Hepatocyte (in vitro differentiated cells): ENCODE results near the gene UBE4A. TPM values are rescaled to one million over a fixed set of nuclear protein-coding genes. Genes with fewer than 3 reads are reported as not detected.

Experiments
- DNase-seq: peaks from one replicate; pipeline ENCODE4 v3.0.0-alpha.2; 2016; ENCODE audit warnings: low spot score
- H2AFZ ChIP-seq: fragments of 200-600 bp; sonication (generic); 2 replicates; pipeline ENCODE4 v1.6.0; 2016; ENCODE audit warnings: antibody characterized with exemption, mild to moderate bottlenecking
- H3K27ac ChIP-seq: fragments of 200-600 bp; sonication (generic); 2 replicates; pipeline ENCODE4 v1.5.1; 2016; ENCODE audit warnings: mild to moderate bottlenecking
- H3K27me3 ChIP-seq: fragments of 200-600 bp; sonication (generic); 2 replicates; pipeline ENCODE4 v1.6.1; 2016
- H3K36me3 ChIP-seq: fragments of 200-600 bp; sonication (generic); replicated peaks from 2 replicates; pipeline ENCODE4 v1.5.1; 2016; ENCODE audit warnings: low read depth; ENCODE audit not compliant: insufficient read depth
- H3K4me1 ChIP-seq: fragments of 200-600 bp; sonication (generic); 2 replicates; pipeline ENCODE4 v1.5.1; 2016; ENCODE audit warnings: mild to moderate bottlenecking, moderate library complexity; ENCODE audit not compliant: insufficient read depth
- H3K4me2 ChIP-seq: fragments of 200-600 bp; sonication (generic); 2 replicates; pipeline ENCODE4 v1.6.0; 2016
- H3K4me3 ChIP-seq: fragments of 200-600 bp; sonication (generic); 2 replicates; pipeline ENCODE4 v1.5.1; 2016; ENCODE audit warnings: mild to moderate bottlenecking
- H3K79me2 ChIP-seq: fragments of 200-600 bp; sonication (generic); 2 replicates; pipeline ENCODE4 v1.6.0; 2017; ENCODE audit warnings: mild to moderate bottlenecking
- H3K9me2 ChIP-seq: fragments of 200-600 bp; sonication (generic); replicated peaks from 2 replicates; pipeline ENCODE4 v1.6.0; 2017; ENCODE audit warnings: mild to moderate bottlenecking; ENCODE audit not compliant: insufficient read depth
- H3K9me3 ChIP-seq: fragments of 200-600 bp; sonication (generic); 2 replicates; pipeline ENCODE4 v1.5.1; 2016; ENCODE audit warnings: low read depth, mild to moderate bottlenecking
- H4K20me1 ChIP-seq: fragments of 200-600 bp; sonication (generic); 2 replicates; pipeline ENCODE4 v1.6.0; 2016; ENCODE audit warnings: mild to moderate bottlenecking; ENCODE audit not compliant: insufficient read depth, poor library complexity, severe bottlenecking
- CTCF ChIP-seq: fragments of 200-600 bp; sonication (generic); IDR thresholded peaks from 2 replicates; pipeline ENCODE4 v1.5.1; 2016; ENCODE audit warnings: antibody characterized with exemption, mild to moderate bottlenecking; ENCODE audit not compliant: poor library complexity
- EZH2 ChIP-seq: fragments of 200-600 bp; sonication (generic); IDR thresholded peaks from 2 replicates; pipeline ENCODE4 v1.6.1; 2016; ENCODE audit warnings: antibody characterized with exemption, mild to moderate bottlenecking, borderline replicate concordance
- EZH2phosphoT487 ChIP-seq: fragments of 200-600 bp; sonication (generic); IDR thresholded peaks from one replicate; pipeline ENCODE4 v1.6.1; 2018; ENCODE audit warnings: antibody characterized with exemption, mild to moderate bottlenecking, low read depth, moderate library complexity; ENCODE audit not compliant: unreplicated experiment, severe bottlenecking
- WGBS: methylation state at CpG from one replicate; pipeline ENCODE4 v1.1.6; 2016; ENCODE audit warnings: low lambda C conversion rate; ENCODE audit errors: missing lambda C conversion rate; 5-methylcytosine and 5-hydroxymethylcytosine counted together
- polyA plus RNA-seq: library from polyadenylated mRNA; unstranded; fragments of >200 nt; fragmentation: Nextera tagmentation; extraction: Ambion mirVana; gene quantifications from 2 replicates; pipeline ENCODE4 v1.2.1, GENCODE V29; 2016
- total RNA-seq: library from RNA; depleted of rRNA; stranded (reverse); fragments of >200 nt; gene quantifications from 2 replicates; pipeline ENCODE4 v1.2.3, GENCODE V29; 2014

The UBE4A gene
- total and polyA plus RNA-seq, 2 experiments from 2014 or later, result 19.7 to 57.5 TPM

- TF ChIP-seq EZH2, result no peak
- TF ChIP-seq EZH2phosphoT487, result no peak
- TF ChIP-seq CTCF, result no peak
- H3K4me1 ChIP-seq, result no peaks in the 10 kb centered on the region
- H3K9me2 ChIP-seq, result no peaks in the 10 kb centered on the region
- no peak overlapping the region for H3K4me3 ChIP-seq
- peaks cover 4% of the 10 kb centered on the region for H3K36me3 ChIP-seq
- no peak overlapping the region for H2AFZ ChIP-seq
- H4K20me1 ChIP-seq, result no peaks in the 10 kb centered on the region
- no peaks in the 10 kb centered on the region for H3K27me3 ChIP-seq
- 93% methylated on average over 4 of the region's 4 CpGs for WGBS
- no peak overlapping the region for H3K4me2 ChIP-seq
- no peaks in the 10 kb centered on the region for H3K9me3 ChIP-seq
- peaks cover 6% of the 10 kb centered on the region for H3K79me2 ChIP-seq
- DNase-seq, result no peak
- H3K27ac ChIP-seq, result no peak overlapping the region
These were observed 11.4 kb downstream of the UBE4A start for GRCh38 chr11:118370774-118371173.

- H4K20me1 ChIP-seq, result no peaks in the 10 kb centered on the region
- H3K27me3 ChIP-seq, result no peaks in the 10 kb centered on the region
- TF ChIP-seq EZH2, result no peak
- no peak for TF ChIP-seq EZH2phosphoT487
- no peak for TF ChIP-seq CTCF
- 92% methylated on average over 2 of the region's 2 CpGs for WGBS
- H3K36me3 ChIP-seq, result peaks cover 4% of the 10 kb centered on the region
- H3K9me2 ChIP-seq, result no peaks in the 10 kb centered on the region
- H3K4me3 ChIP-seq, result no peak overlapping the region
- no peak for DNase-seq
- no peak overlapping the region for H3K27ac ChIP-seq
- no peaks in the 10 kb centered on the region for H3K9me3 ChIP-seq
- no peak overlapping the region for H2AFZ ChIP-seq
- no peaks in the 10 kb centered on the region for H3K4me1 ChIP-seq
- no peak overlapping the region for H3K4me2 ChIP-seq
- no peaks in the 10 kb centered on the region for H3K79me2 ChIP-seq
These were observed 13.9 kb downstream of the UBE4A start for GRCh38 chr11:118373263-118373662.

GRCh38 chr11:118373871-118374270 is 14.5 kb downstream of the UBE4A start:
- Histone ChIP-seq H3K4me2 (no peak overlapping the region), H3K9me2 (no peaks in the 10 kb centered on the region), H3K9me3 (no peaks in the 10 kb centered on the region), H3K4me1 (no peaks in the 10 kb centered on the region), H3K36me3 (peaks cover 4% of the 10 kb centered on the region), H3K79me2 (no peaks in the 10 kb centered on the region), H4K20me1 (no peaks in the 10 kb centered on the region), H2AFZ (no peak overlapping the region), H3K4me3 (no peak overlapping the region), H3K27me3 (no peaks in the 10 kb centered on the region), H3K27ac (no peak overlapping the region)
- WGBS, result 99% methylated on average over 5 of the region's 5 CpGs
- no peak for DNase-seq
- TF ChIP-seq CTCF (no peak), EZH2phosphoT487 (no peak), EZH2 (no peak)

GRCh38 chr11:118374729-118375128 is 15.3 kb downstream of the UBE4A start:
- Histone ChIP-seq H3K4me1 (no peaks in the 10 kb centered on the region), H3K36me3 (peaks cover 4% of the 10 kb centered on the region), H3K9me2 (no peaks in the 10 kb centered on the region), H3K4me2 (no peak overlapping the region), H3K9me3 (no peaks in the 10 kb centered on the region), H4K20me1 (no peaks in the 10 kb centered on the region), H3K4me3 (no peak overlapping the region), H3K79me2 (no peaks in the 10 kb centered on the region), H3K27me3 (no peaks in the 10 kb centered on the region), H3K27ac (no peak overlapping the region), H2AFZ (no peak overlapping the region)
- no peak for DNase-seq
- 93% methylated on average over 3 of the region's 3 CpGs for WGBS
- TF ChIP-seq EZH2, result no peak
- no peak for TF ChIP-seq CTCF
- TF ChIP-seq EZH2phosphoT487, result no peak
